GM19324 (cell line): Measurements from ENCODE around the gene CYSRT1.

Source experiments
- ATAC-seq: cut with Tn5 transposase; IDR thresholded peaks from one replicate; pipeline ENCODE4 v1.9.1; 2021; ENCODE audit warnings: mild to moderate bottlenecking, moderate library complexity; ENCODE audit not compliant: unreplicated experiment, low FRiP score

The CYSRT1 gene

GRCh38 chr9:137189297-137190295 is 35.4 kb upstream of the CYSRT1 start:
- no peak for ATAC-seq

GRCh38 chr9:137190315-137190856 is 34.6 kb upstream of the CYSRT1 start:
- no peak for ATAC-seq

- ATAC-seq = no peak
Measured at GRCh38 chr9:137191245-137191644, 33.7 kb upstream of the CYSRT1 start.

- no peak for ATAC-seq
Measured at GRCh38 chr9:137191691-137192447, 33.1 kb upstream of the CYSRT1 start.

- no peak for ATAC-seq
Measured at GRCh38 chr9:137192448-137192780, 32.6 kb upstream of the CYSRT1 start.

- no peak for ATAC-seq
Measured at GRCh38 chr9:137192859-137193258, 32.1 kb upstream of the CYSRT1 start.

- no peak for ATAC-seq
Measured at GRCh38 chr9:137193771-137194170, 31.2 kb upstream of the CYSRT1 start.

GRCh38 chr9:137194388-137194787 is 30.6 kb upstream of the CYSRT1 start:
- no peak for ATAC-seq

GRCh38 chr9:137194909-137195308 is 30.1 kb upstream of the CYSRT1 start:
- no peak for ATAC-seq

GRCh38 chr9:137195525-137196220 is 29.3 kb upstream of the CYSRT1 start:
- ATAC-seq = no peak

- ATAC-seq = no peak
Measured at GRCh38 chr9:137198051-137198901, 26.7 kb upstream of the CYSRT1 start.

GRCh38 chr9:137198902-137199283 is 26.1 kb upstream of the CYSRT1 start:
- no peak for ATAC-seq

- no peak for ATAC-seq
Measured at GRCh38 chr9:137199411-137200121, 25.4 kb upstream of the CYSRT1 start.

GRCh38 chr9:137200311-137201204 is 24.4 kb upstream of the CYSRT1 start, which contains the start of gene TPRN:
Gene TPRN, minus strand, starts transcription at chr9:137200741. Its CDS starts 30 bp downstream, at chr9:137200711.
- ATAC-seq = peak; percentile 87

GRCh38 chr9:137201205-137201868 is 23.6 kb upstream of the CYSRT1 start:
- ATAC-seq = no peak

GRCh38 chr9:137202966-137203365 is 22.0 kb upstream of the CYSRT1 start:
- no peak for ATAC-seq

GRCh38 chr9:137204731-137205125 is 20.2 kb upstream of the CYSRT1 start:
- no peak for ATAC-seq
